Endothelial cell (in vitro differentiated cells): ENCODE results near the gene OR52N1. TPM values are rescaled to one million over a fixed set of nuclear protein-coding genes. Genes with fewer than 3 reads are reported as not detected.

Source experiments
- DNase-seq: peaks from one replicate; pipeline ENCODE4 v3.0.0; 2021; ENCODE audit warnings: low spot score
- H3K27ac Mint-ChIP-seq: one replicate; pipeline ENCODE4 v1.8.0; 2021; ENCODE audit warnings: mixed read lengths, inconsistent platforms; ENCODE audit not compliant: unreplicated experiment
- H3K27me3 Mint-ChIP-seq: one replicate; pipeline ENCODE4 v1.8.0; 2021; ENCODE audit warnings: mild to moderate bottlenecking, moderate library complexity, mixed read lengths, inconsistent platforms; ENCODE audit not compliant: unreplicated experiment
- H3K36me3 Mint-ChIP-seq: one replicate; pipeline ENCODE4 v1.8.0; 2021; ENCODE audit warnings: mild to moderate bottlenecking, low read depth, mixed read lengths, inconsistent platforms; ENCODE audit not compliant: unreplicated experiment
- H3K4me1 Mint-ChIP-seq: one replicate; pipeline ENCODE4 v1.8.0; 2021; ENCODE audit warnings: mild to moderate bottlenecking, mixed read lengths, inconsistent platforms; ENCODE audit not compliant: unreplicated experiment
- H3K4me3 Mint-ChIP-seq: one replicate; pipeline ENCODE4 v1.8.0; 2021; ENCODE audit warnings: mild to moderate bottlenecking, mixed read lengths, inconsistent platforms; ENCODE audit not compliant: unreplicated experiment
- H3K9me3 Mint-ChIP-seq: one replicate; pipeline ENCODE4 v1.8.0; 2021; ENCODE audit warnings: mixed read lengths, inconsistent platforms; ENCODE audit not compliant: unreplicated experiment
- CTCF ChIP-seq: fragments of 200-600 bp; sonication (generic); IDR thresholded peaks from one replicate; pipeline ENCODE4 v1.5.0; 2021; ENCODE audit warnings: antibody characterized with exemption; ENCODE audit not compliant: unreplicated experiment
- total RNA-seq: library from RNA; stranded (reverse); fragmentation: NEBNext Ultra II Directional; extraction: Animal tissue kit (Norgen Biotek cat#: 25700); gene quantifications from one replicate; pipeline ENCODE4 v1.2.1, GENCODE V29; 2021; ENCODE audit not compliant: unreplicated experiment

OR52N1 gene
- total RNA-seq, 1 donor from 2014 or later, result 13.6 TPM

- H3K36me3 Mint-ChIP-seq, result peaks cover 4% of the 10 kb centered on the region
- no peaks in the 10 kb centered on the region for H3K27me3 Mint-ChIP-seq
- no peaks in the 10 kb centered on the region for H3K9me3 Mint-ChIP-seq
- TF ChIP-seq CTCF, result no peak
- H3K27ac Mint-ChIP-seq, result no peak within 1 kb of the TSS
- no peak within 1 kb of the TSS for H3K4me3 Mint-ChIP-seq
- no peak for DNase-seq
- no peaks in the 10 kb centered on the region for H3K4me1 Mint-ChIP-seq
Measured at GRCh38 chr11:5753943-5754342, 37.1 kb downstream of the OR52N1 start, which contains the start of gene OR52N4. OR52N4 (plus strand) TSS chr11:5754243; CDS start chr11:5754741, 498 bp downstream.

GRCh38 chr11:5749836-5750235 lies 41.2 kb downstream of the OR52N1 start:
- DNase-seq, result no peak
- Mint-ChIP-seq H3K4me3 (no peak overlapping the region), H3K36me3 (no peaks in the 10 kb centered on the region), H3K9me3 (no peaks in the 10 kb centered on the region), H3K27ac (no peak overlapping the region), H3K27me3 (no peaks in the 10 kb centered on the region), H3K4me1 (no peaks in the 10 kb centered on the region)
- TF ChIP-seq CTCF, result no peak

- Mint-ChIP-seq H3K4me1 (peaks cover 24% of the 10 kb centered on the region), H3K4me3 (no peak overlapping the region), H3K27ac (no peak overlapping the region), H3K36me3 (no peaks in the 10 kb centered on the region), H3K9me3 (no peaks in the 10 kb centered on the region), H3K27me3 (no peaks in the 10 kb centered on the region)
- DNase-seq, result no peak
- no peak for TF ChIP-seq CTCF
Measured at GRCh38 chr11:5746614-5747013, 44.5 kb downstream of the OR52N1 start.

GRCh38 chr11:5738431-5738830 lies 52.6 kb downstream of the OR52N1 start:
- no peak overlapping the region for H3K27ac Mint-ChIP-seq
- peaks cover 42% of the 10 kb centered on the region for H3K4me1 Mint-ChIP-seq
- no peaks in the 10 kb centered on the region for H3K27me3 Mint-ChIP-seq
- H3K36me3 Mint-ChIP-seq, result peaks cover 5% of the 10 kb centered on the region
- no peaks in the 10 kb centered on the region for H3K9me3 Mint-ChIP-seq
- H3K4me3 Mint-ChIP-seq, result no peak overlapping the region
- no peak for DNase-seq
- no peak for TF ChIP-seq CTCF

GRCh38 chr11:5737670-5738392 lies 53.2 kb downstream of the OR52N1 start:
- no peak for DNase-seq
- no peak for TF ChIP-seq CTCF
- Mint-ChIP-seq H3K27ac (no peak overlapping the region), H3K4me3 (no peak overlapping the region), H3K9me3 (no peaks in the 10 kb centered on the region), H3K27me3 (no peaks in the 10 kb centered on the region), H3K4me1 (peaks cover 36% of the 10 kb centered on the region), H3K36me3 (peaks cover 5% of the 10 kb centered on the region)
